Smooth muscle cell of the brain vasculature (primary cell): ENCODE data around the gene DACH2.

Source experiments
- DNase-seq: peaks from one replicate; pipeline ENCODE4 v3.0.0-alpha.2; 2012; ENCODE audit warnings: low read depth, low spot score

Gene DACH2

DNA sequence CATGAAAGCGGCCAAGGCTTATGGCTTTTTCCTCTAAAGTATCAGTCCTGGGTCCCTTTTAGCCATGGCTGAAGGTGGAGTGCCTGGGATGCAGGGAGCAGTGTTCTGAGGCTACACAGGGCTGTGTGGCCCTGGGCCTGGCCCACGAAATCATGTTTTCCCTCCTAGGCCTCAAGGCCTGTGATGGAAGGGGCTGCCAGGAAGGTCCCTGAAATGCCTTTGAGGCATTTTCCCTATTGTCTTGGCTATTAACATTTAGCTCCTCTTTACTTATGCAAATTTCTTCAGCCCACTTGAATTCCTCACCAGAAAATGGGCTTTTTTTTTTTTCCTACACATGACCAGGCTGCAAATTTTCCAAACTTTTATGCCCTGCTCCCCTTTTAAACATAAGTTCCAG is 657.0 kb downstream of the DACH2 start:
- DNase-seq = no peak

DNA sequence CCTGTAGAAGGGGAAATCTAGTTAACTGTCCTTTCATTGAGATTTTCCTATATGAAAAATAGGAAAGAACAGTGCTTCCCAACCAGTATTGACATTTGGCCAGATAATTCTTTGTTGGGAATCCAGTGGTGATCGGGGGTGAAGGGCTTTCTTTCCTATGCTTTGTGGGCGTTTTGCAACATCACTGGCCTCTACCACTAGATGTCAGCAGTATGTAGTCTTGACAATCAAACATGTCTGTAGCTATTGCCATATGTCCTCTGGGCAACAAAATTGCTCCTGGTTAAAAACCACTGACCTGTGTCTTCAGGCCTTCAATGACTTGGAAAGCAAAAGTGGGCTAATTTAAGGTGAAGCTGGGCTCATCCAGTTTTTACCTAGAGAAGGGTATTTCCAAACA is 658.5 kb downstream of the DACH2 start:
- no peak for DNase-seq

DNA sequence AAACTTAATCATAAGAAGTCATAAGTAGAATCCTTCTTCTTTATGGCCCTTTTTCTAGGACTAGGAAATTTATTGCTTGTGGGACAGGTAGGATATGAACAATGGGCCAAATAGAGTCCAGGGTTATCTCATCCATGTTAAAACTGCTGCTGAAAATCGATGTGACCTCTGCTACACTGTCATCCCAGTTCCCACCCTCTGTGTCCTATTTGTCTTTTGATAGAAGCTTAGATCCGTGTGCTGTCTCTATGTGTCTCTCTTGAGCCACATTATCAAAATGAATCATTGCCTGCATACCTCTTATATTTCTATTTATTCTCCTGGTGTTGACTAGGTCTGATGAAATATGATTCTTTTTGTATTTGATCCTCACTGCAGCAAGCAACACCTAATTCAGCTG is 661.4 kb downstream of the DACH2 start:
- DNase-seq = no peak

DNA sequence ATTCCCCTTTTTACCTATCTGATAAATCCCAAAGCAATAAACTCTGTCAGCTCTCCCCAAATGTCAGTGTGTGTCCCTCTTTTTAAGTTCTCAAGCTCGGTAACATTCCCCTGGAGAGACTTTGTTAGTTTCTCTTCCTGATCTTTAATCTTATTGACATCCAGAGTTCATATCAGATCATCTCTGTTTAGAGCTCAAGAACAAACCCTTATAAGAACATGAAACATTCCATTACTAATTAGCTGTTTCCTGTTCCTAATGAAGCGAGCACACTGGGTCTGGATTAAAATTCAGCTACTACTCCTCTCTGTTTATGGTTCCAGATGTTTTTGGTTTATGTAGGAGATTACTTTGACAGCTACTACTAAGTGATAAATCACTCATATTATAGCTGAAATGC is 681.5 kb downstream of the DACH2 start:
- no peak for DNase-seq

DNA sequence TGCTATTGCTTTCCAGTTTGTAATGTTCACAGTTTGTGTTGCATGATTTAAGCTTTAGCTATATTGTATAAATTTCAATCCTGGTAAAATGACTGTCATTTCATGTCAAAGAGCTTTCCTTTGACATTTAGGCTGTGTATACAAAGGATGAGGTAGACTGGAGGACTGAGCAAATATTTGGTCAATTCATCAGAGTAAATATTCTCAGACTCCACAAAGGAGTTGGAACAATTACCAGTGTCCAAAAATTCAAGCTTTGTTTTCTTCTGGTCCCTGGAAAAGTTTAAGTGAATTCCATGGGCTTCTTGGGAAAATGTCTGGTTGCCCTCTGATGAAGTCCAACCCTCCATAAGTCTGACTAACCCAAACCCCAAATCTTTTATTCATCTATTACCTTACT is 682.4 kb downstream of the DACH2 start:
- no peak for DNase-seq

DNA sequence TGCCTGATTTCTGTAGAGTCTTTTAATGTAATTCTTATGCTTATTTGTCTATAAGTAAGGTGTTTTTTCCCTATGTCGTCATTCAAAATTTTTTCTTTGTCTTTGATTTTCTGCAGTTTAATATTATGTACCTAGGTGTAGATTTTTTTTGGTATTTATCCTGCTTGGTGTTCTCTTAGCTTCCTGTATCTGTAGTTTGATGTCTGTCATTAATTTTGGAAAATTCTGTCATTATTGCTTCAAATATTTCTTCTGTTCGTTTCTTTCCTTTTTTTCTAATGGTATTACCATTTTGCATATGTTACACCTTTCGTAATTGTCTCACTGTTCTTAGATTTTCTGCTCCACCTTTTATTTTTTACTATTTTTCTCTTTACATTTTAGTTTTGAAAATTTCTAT is 696.9 kb downstream of the DACH2 start:
- DNase-seq = no peak
